T47D (cell line): ENCODE data around the gene DIP2C.
A peak's percentile ranks its signal among the peaks of the same experiment; 100 is the strongest.

Source experiments
- DNase-seq, 2 experiments: peaks; one replicate each; pipeline versions ENCODE4 v3.0.0 to v3.0.0-alpha.2; 2011 to 2012; ENCODE audit warnings: low read depth in 1 of 2, low spot score in 1 of 2
- JUND ChIP-seq: IDR thresholded peaks from 2 replicates; pipeline ENCODE4 v1.6.1; 2012; ENCODE audit warnings: low read depth
- in situ Hi-C: cut with HindIII; loops from 2 replicates; pipeline ENCODE4 v1.10.0; 2016; ENCODE audit warnings: low sequenced_read_pairs, low pct_unique_long_range_greater_than_20kb

Gene DIP2C

GRCh38 chr10:297567-297966 lies 391.9 kb downstream of the DIP2C start:
- in situ Hi-C loops: no loop called here
- TF ChIP-seq JUND: no peak
- no peak for DNase-seq

- peak in 1 of 2 experiments; percentile 25 for DNase-seq
- in situ Hi-C loops: no loop called here
- no peak for TF ChIP-seq JUND
Observed at GRCh38 chr10:293636-294035, 395.8 kb downstream of the DIP2C start.

- in situ Hi-C loops: no loop called here
- DNase-seq: no peak
- TF ChIP-seq JUND: no peak
Observed at GRCh38 chr10:290026-290725, 399.3 kb downstream of the DIP2C start.

GRCh38 chr10:289581-289980 lies 399.9 kb downstream of the DIP2C start:
- no peak for TF ChIP-seq JUND
- no peak for DNase-seq
- in situ Hi-C loops: no loop called here

- in situ Hi-C loops: no loop called here
- TF ChIP-seq JUND: no peak
- no peak for DNase-seq
Observed at GRCh38 chr10:288316-289200, 400.9 kb downstream of the DIP2C start.

GRCh38 chr10:287814-288213 lies 401.7 kb downstream of the DIP2C start:
- no peak for TF ChIP-seq JUND
- in situ Hi-C loops: no loop called here
- peak; percentile 39 to 54 for DNase-seq

- no peak for DNase-seq
- no peak for TF ChIP-seq JUND
- in situ Hi-C loops: no loop called here
Observed at GRCh38 chr10:287026-287709, 402.3 kb downstream of the DIP2C start.

GRCh38 chr10:285216-285615 lies 404.3 kb downstream of the DIP2C start:
- DNase-seq: no peak
- TF ChIP-seq JUND: no peak
- in situ Hi-C loops: no loop called here

- in situ Hi-C loops: no loop called here
- TF ChIP-seq JUND: no peak
- DNase-seq: no peak
Observed at GRCh38 chr10:283916-284356, 405.5 kb downstream of the DIP2C start.

GRCh38 chr10:283140-283479 lies 406.4 kb downstream of the DIP2C start:
- in situ Hi-C loops: no loop called here
- no peak for TF ChIP-seq JUND
- no peak for DNase-seq

- DNase-seq: no peak
- no peak for TF ChIP-seq JUND
- in situ Hi-C loops: no loop called here
Observed at GRCh38 chr10:282294-283139, 407.0 kb downstream of the DIP2C start.

- in situ Hi-C loops: no loop called here
- no peak for TF ChIP-seq JUND
- no peak for DNase-seq
Observed at GRCh38 chr10:279655-280054, 409.8 kb downstream of the DIP2C start.
